GM18505 (cell line): ENCODE measurements around the gene ASTN2.

Experiments used
- ATAC-seq: cut with Tn5 transposase; IDR thresholded peaks from one replicate; pipeline ENCODE4 v1.9.1; 2021; ENCODE audit not compliant: unreplicated experiment
- POLR2A ChIP-seq: IDR thresholded peaks from 4 replicates; pipeline ENCODE4 v1.6.1; 2011; ENCODE audit warnings: borderline replicate concordance; ENCODE audit not compliant: insufficient read depth, insufficient read length; ENCODE audit errors: extremely low read depth

ASTN2 gene

GRCh38 chr9:116964258-116964657 is 450.6 kb downstream of the ASTN2 start:
- no peak for TF ChIP-seq POLR2A
- no peak for ATAC-seq

GRCh38 chr9:116959809-116960208 is 455.0 kb downstream of the ASTN2 start:
- no peak for ATAC-seq

GRCh38 chr9:116958881-116959280 is 456.0 kb downstream of the ASTN2 start:
- ATAC-seq: no peak
- no peak for TF ChIP-seq POLR2A

More at GRCh38 chr9:116959809-116960208, 455.0 kb downstream of the ASTN2 start:
- TF ChIP-seq POLR2A: no peak

GRCh38 chr9:116954731-116955130 is 460.1 kb downstream of the ASTN2 start:
- TF ChIP-seq POLR2A: no peak
- no peak for ATAC-seq

- no peak for ATAC-seq
Measured at GRCh38 chr9:116953271-116953670, 461.6 kb downstream of the ASTN2 start.

GRCh38 chr9:116952436-116952810 is 462.4 kb downstream of the ASTN2 start:
- no peak for ATAC-seq
- no peak for TF ChIP-seq POLR2A

More at GRCh38 chr9:116953271-116953670, 461.6 kb downstream of the ASTN2 start:
- no peak for TF ChIP-seq POLR2A

GRCh38 chr9:116951588-116952435 is 463.0 kb downstream of the ASTN2 start:
- no peak for TF ChIP-seq POLR2A
- peak; percentile 83 for ATAC-seq

GRCh38 chr9:116945817-116946216 is 469.0 kb downstream of the ASTN2 start:
- ATAC-seq: no peak

GRCh38 chr9:116944714-116945534 is 469.9 kb downstream of the ASTN2 start:
- ATAC-seq: no peak
- TF ChIP-seq POLR2A: no peak

More at GRCh38 chr9:116945817-116946216, 469.0 kb downstream of the ASTN2 start:
- TF ChIP-seq POLR2A: no peak

- no peak for ATAC-seq
- TF ChIP-seq POLR2A: no peak
Measured at GRCh38 chr9:116943970-116944369, 470.9 kb downstream of the ASTN2 start.

- ATAC-seq: no peak
- no peak for TF ChIP-seq POLR2A
Measured at GRCh38 chr9:116942593-116943061, 472.2 kb downstream of the ASTN2 start.

- no peak for TF ChIP-seq POLR2A
- no peak for ATAC-seq
Measured at GRCh38 chr9:116941266-116941665, 473.6 kb downstream of the ASTN2 start.

- ATAC-seq: no peak
- TF ChIP-seq POLR2A: no peak
Measured at GRCh38 chr9:116940614-116941215, 474.1 kb downstream of the ASTN2 start.
